HT1080 (cell line): ENCODE measurements around the gene CLTA. TPM values are rescaled to one million over a fixed set of nuclear protein-coding genes. Genes with fewer than 3 reads are reported as not detected.

Source experiments
- DNase-seq: peaks from one replicate; pipeline ENCODE4 v3.0.0-alpha.2; 2015; ENCODE audit warnings: low read depth
- polyA plus RNA-seq, 2 experiments: library from polyadenylated mRNA; depleted of rRNA; stranded (reverse); fragments of >200 nt; gene quantifications; 2 replicates each; pipeline ENCODE4 v1.2.3, GENCODE V29; 2015
- total RNA-seq: library from RNA; depleted of rRNA; stranded (reverse); fragments of >200 nt; shearing (Covaris generic); gene quantifications from 2 replicates; pipeline ENCODE4 v1.2.3, GENCODE V29; 2014; rRNA removed

Gene CLTA, protein sequence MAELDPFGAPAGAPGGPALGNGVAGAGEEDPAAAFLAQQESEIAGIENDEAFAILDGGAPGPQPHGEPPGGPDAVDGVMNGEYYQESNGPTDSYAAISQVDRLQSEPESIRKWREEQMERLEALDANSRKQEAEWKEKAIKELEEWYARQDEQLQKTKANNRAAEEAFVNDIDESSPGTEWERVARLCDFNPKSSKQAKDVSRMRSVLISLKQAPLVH
- total RNA-seq = 437 and 448 TPM in 2 replicates
- 323 and 333 TPM in 2 replicates for polyA plus RNA-seq (2015; cell fraction: cytosol; rRNA removed)
- polyA plus RNA-seq (2015; cell fraction: nucleus; rRNA removed) = 115 and 142 TPM in 2 replicates

DNA sequence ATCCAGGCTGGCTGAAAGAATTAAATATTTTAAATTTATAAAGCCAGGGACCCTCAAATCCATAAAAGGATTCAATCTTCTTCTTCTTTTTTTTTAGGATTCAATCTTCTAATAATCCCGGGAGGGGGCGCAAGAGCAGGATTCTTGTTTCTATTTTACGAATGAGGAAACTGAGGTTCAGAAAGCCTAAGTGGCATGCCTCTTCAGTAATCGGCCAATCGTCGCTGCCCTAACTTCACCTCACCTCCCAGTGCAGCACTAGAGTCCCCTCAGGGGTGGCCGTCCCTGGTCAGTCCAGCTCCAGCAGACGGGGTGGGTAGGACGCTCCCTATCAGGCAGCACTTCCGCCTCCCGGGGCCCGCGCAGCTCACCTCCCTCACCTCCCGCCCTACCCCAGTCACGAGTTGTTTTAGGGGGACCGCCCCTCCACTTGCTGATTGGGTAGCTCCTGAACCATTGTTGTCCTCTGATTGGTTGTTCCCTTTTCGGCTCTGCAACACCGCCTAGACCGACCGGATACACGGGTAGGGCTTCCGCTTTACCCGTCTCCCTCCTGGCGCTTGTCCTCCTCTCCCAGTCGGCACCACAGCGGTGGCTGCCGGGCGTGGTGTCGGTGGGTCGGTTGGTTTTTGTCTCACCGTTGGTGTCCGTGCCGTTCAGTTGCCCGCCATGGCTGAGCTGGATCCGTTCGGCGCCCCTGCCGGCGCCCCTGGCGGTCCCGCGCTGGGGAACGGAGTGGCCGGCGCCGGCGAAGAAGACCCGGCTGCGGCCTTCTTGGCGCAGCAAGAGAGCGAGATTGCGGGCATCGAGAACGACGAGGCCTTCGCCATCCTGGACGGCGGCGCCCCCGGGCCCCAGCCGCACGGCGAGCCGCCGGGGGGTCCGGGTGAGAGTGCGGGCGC is at the start of gene CLTA:
Gene CLTA (plus strand): TSS at position 534 of the 902 bp plus-strand sequence. CDS start 136 bp downstream, at position 670.
- peak; percentile 99 for DNase-seq

DNA sequence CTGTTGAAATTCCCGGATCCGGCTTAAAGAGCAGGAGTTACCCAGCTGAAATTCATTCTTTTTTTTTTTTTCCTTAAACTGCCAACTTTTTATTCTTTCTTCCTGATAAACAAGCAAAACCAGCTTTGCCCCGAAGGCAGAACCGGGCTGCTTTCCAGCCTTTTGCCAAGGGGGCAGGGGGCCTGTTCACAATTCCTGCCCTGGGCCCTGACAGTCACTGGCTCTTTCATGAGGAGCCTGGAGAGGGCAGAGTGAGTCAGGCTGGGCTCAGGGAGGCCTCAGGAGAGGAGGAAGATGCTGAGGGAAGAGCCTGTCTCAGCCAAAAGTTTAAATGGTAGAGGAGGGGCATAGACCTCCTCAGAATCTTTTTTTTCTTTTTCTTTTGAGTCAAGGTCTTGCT is 49.4 kb upstream of the CLTA start:
- DNase-seq = peak; percentile 36

DNA sequence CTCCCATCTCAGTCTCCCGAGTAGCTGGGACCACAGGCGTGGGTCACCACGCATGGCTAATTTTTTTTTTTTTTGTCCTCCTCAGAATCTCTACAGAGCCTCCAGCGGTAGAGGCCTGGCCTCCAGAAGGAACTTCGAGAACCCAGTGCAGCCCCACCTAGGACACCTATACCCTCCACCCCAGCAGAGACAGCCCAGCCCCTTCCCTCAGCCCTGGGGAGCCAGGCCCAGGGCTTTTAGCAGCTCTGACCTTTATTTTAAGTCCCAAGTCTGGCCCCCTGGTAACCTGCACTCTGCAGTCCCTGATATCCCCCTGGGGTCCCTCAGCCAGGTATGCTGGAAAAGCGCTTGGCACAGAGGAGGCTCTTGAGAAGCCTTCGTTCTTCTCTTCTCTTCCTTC is 49.0 kb upstream of the CLTA start:
- DNase-seq = no peak

DNA sequence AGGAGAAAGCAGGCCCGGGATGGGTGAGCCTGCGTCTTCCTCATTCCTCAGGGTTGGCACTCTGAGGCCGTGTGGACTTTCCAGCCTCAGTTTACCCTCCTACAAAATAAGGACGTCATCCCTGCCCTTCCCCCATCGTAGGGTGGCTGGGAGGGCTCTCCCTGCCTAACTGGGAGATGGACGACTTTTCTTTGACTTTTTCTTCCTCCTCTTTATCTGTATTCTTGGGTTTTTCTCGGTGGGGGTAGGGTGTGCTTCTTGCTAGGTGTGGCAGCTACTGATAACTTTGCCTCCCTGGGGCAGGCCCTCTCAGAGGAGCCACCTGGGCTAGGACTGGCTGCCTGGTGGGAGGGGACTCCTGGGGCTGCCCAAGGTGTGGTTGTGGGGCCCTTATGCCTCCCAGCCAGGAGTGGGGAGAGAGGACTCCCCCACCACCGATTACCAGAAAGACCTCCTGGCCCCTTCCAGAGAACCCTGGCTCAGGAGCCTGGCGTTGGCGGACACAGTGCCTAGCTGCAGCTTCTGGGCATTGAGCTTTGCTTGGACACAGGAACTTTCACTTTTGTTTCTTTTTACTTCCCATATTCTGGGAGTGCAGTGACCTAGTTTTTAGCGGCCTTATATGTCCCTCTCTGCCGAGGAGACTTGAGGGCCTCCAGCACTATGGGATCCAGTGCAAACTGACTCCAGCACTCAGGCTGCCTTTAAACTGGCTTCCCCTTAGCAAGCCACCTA is 48.0 kb upstream of the CLTA start:
- no peak for DNase-seq

DNA sequence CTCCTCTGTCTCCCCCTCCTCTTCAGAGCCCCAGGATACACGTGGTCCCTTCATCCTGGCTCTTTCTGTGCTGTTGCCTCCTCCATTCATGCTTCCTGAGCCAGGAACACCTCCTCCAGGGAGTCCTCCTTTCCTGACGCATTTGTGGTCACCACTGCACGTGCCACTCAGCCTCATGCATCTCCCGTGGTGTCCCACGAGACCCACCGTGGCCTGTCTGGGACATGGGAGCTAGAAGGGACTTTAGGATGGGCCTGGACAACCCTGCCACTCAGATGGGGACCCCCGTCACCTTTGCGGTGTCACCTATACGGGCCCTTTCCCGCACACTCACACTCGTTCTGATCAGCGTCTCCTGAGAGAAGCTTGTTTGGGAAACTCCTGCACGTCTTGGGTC is 47.5 kb upstream of the CLTA start:
- DNase-seq = no peak

DNA sequence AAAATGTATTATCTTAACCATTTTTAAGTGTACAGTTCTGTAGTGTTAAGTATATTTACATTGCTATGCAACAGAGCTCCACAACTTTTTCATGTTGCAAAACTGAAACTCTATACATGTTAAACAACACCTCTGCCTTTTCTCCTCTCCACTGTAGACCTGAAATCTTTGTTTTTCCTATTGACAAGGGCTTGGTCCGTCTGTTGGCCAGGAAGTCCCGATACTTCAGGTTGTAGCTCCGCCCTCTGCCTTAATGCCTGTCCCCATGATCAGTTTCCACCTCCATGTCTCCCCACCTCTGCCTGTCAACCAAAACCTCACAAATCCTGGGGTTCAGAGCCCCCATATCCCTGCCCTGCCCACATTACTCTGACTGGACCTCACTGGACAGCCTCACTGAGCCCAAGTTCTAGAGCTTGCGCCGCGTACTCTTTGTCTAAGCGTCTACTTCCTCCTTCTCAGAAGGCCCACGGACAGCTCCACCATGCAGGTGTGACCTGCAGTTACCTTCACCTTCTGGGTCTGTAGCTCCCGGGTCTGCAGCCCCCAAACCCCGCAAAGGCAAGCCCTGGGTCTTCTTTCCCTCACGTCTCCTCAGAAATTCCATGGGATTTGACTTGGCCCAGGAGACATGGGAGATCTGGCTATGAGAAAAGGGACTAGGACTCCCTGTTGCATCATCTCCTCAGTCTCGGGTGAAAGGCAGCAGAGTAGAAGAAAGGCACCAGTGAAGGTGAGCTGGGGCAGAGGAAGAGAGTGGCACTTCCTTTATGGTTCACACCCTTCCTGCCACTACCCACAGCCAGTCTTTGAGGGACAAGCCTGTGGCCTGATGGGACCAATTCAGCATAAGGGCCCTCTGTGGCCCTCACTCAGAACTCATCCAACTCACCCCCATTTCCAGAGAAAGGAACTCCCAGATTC is 46.1 kb upstream of the CLTA start:
- no peak for DNase-seq

DNA sequence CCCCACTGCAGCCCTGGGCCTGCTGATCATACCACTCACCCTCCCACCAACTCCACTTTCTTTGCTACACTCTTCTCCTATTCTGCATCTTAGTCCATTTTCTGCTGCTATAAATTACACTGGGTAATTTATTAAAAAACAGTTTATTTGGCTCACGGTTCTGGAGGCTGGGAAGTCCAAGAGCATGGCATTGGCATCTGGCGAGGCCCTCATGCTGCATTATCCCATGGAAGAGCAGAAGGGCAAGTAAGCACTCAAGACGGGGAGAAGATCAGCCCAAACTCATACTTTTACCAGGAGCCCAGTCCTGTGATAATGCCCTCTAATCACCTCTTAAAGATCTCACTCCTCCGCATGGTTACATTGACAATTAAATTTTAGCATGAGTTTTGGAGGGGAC is 44.8 kb upstream of the CLTA start:
- no peak for DNase-seq

DNA sequence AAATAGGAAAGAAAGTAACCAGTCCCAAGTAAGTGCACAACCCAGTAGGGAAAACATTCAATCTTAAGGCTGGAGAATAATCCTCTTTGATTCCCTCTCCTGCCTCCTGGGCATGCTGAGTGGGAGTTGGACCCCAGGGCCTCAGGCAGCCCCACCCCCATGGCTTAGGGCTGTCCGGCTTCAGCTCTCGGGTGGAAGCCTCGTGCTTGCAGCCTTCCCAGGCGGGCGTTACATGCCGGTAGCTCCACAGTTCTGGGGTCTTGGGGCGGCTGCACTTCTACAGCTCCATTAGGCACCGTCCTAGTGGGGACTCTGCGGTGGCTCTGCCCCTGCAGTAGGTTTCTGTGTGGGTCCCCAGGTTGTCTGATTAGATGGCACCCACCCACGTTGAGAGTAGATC is 44.1 kb upstream of the CLTA start:
- DNase-seq = no peak

DNA sequence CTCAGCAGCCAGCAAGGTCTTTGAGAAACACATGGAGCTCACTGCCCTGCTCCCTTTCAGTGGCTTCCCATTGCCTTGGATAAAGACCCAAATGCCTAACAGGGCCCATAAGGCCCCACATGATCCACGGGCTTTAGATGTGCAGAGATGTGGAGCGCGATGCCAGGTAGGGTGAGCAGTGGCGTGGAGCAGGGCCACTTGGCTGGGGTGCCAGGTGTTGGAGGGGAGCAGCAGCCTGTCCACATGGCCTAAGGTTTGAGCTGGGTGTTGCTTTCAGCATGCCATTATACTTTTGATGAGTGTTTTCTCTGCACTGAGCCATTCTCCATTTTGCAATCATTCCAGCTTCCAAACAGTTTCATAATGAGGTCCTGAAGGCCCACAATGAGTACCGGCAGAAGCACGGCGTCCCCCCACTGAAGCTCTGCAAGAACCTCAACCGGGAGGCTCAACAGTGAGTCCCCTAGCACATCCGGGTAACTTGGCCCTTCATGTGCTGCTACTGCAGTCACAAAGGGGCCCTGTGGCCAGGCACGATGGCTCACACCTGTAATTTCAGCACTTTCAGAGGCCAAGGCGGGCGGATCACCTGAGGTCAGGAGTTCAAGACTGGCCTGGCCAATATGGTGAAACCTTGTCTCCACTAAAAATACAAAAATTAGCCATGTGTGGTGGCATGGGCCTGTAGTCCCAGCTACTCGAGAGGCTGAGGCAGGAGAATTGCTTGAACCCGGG is 43.1 kb upstream of the CLTA start:
- DNase-seq = no peak

DNA sequence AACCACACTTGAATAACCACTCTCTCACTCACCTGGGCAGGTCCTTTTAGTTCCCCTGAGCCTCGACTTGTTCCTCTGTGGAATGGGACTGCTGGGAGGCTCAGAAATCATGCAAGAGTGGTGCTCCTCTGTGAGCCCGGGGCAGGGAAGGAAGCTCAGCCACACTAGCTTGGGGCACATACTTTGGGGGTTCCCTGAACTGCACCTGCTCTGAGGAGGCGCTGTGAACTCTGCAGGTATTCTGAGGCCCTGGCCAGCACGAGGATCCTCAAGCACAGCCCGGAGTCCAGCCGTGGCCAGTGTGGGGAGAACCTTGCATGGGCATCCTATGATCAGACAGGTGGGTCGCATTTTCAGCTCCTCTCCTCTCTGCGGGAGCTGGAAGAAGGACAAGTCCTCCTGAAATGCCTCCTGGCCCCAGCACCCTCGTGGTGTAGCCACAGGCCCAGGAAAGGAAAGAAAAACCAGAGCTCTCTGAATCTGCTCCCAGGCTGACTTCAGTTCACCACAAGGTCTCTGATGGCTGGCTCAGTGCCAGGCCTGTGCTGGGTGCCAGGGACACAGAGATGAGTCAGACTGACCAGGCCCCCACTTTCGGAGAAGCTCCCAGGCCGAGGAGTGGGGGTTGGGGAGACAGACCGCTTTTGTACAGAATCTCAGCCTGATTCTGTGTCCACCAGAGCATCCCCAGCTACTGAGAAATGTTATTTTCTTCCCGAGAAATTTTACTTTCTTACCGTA is 42.2 kb upstream of the CLTA start:
- DNase-seq = peak; percentile 98

DNA sequence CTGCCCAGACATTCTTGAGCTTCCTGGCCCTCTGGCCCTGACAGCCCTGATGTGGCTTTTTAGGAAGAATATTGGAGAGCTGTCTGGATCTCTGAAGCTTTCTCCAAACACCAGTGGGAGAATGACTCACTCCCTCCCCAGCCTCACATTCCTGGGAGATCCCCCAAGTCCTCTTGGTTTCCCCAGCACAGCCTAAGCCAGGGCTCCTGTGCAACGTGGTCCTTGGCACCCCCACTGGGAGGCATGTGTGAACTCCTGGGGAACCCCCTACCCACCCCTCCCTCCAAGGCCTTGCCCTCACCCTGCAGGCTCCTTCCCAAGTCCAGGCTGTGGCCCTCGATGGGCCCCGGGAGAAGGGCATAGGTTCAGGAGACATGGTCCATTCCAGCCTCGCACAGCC is 41.5 kb upstream of the CLTA start:
- peak; percentile 64 for DNase-seq

DNA sequence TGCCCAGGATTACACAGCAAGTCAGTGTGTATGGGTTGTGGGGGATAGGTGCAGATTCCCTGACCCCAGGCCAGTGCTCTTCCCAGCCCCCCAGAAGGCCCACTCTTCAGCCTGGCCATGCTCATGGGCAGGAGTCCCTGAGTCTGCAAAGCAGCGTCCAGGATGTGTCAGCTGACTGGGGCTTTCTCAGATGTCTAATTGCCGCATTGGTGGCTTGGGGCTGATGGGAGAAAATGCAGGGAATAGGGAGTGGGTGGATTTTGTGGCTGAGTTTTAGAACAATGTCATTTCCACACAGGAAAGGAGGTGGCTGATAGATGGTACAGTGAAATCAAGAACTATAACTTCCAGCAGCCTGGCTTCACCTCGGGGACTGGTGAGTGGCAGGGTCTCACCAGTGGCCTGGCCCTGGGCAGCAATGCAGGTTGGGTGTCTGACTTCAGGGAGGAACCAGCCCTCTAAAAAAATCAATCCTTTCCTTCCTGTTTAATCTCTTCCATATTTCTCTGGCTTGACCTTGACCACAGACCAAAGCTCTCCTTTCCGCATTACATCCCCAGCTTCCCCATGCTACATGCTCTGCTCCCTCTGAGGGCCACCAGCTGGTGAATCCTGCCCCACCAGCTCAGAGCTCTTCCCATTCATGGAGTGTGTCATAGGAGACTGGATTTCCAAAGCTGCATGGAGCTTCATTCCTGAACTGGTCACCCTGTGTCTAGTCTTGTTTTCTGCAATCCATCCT is 40.0 kb upstream of the CLTA start:
- peak; percentile 39 for DNase-seq

DNA sequence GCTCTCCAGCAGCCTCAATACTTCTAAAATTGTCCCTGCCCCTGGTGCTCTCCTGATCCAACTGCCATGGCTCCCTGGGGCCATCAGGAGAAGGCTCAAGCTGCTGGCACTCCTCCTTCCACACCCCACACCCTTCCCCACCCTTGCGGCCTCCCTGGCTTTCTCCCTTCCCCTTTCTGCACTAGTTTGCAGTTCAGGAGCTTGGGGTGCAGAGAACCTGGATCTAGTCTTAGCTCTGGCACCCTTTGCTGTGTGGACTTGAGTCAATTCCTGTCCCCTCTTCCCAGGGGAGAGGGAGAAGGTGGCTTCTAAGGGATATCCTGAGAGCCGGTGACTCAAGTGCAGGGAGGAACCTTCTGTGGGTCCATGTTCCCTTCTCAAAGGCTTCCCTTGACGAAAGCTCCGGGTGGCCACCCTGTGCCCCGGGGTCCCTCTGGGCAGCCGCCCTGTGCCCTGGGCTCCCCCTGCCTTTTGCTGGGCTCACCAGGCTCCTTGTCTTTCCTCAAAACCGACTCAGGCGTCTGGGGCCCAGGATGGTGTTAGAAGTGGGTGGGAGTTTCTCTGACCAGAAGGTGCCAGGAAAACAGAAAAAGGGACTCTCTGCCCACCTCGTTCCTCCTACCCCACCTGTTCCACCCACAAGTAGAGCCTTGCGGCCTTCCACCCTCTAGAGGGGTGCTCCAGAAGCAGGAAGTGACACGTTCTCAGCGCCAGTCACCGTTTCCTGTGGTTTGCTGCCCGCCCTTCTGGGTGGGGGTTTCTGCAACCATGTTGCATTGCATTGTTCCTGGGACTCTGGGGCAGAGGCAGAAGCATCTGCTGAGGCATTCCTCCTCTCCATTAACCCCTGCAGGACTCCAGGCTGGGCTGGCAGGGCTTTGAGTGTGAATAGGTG is 39.2 kb upstream of the CLTA start:
- DNase-seq = peak; percentile 97

DNA sequence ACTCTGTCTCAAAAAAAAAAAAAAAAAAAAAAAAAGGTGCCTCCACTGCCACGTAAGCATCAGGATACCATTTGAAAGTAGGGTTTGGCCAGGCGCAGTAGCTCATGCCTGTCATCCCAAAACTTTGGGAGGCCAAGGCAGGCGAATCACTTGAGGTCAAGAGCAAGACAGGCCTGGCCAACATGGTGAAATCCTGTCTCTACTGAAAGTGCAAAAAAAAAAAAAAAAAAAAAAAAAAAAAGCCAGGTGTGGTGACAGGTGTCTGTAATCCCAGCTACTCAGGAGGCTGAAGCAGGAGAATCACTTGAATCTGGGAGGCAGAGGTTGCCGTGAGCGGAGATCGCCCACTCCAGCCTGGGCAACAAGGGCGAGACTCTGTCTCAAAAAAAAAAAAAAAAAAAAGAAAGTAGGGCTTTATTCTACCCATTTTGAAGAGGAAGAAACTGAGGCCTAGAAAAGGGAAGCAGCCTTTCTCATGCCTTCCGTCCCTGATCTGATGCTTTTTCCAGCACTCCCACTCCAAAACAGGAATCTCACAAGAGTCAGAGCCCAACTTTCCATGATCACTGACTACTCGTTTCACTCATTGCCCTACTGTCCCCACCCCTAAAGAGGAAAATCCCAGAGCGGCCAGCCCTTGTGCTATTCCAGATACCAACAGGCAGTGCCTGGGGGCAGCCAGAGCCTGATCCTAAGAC is 37.8 kb upstream of the CLTA start:
- no peak for DNase-seq

DNA sequence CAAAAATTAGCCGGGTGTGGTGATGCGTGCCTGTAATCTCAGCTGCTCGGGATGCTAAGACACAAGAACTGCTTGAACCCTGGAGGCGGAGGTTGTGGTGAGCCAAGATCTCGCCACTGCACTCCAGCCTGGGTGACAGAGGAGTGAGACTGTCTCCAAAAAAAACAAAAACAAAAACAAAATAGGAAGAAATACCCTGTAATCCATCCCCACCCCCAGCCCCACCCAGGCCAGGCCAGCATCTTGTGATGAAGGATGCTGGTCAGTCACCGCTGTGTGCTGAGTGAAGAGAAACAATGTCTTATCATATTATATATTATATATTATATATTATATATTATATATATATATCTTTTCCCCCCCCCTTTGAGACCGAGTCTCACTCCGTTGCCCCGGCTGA is 37.0 kb upstream of the CLTA start:
- no peak for DNase-seq

DNA sequence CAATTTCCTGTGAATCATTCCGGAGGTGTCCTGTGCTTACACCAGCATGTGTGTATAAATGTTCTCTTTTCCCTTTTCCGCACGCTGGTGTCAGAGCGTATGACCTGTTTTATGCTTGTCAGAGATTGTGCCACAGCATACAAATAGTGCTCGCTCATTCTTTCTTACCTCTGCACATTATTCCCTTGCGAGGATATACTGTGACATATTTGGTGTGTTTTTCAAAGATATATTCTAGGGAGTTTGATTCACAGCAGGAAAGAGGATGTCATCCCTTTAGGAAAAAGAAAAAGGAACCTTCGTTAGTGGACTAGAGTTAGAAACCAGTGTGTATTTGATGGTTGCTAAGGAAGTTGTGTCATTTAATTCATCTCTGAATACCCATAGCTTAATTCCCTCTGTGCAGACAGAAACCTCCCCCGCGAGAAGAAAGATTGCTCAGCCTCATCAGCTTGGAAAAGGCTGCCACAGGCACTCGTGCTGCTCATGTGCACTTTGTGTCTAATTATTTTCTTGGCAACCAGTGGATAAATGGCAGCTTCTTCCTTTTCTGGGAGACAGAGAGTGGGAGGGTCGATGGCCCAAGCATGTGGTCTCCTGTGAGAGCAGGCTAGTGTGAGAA is 36.3 kb upstream of the CLTA start:
- peak; percentile 73 for DNase-seq
